Uterus (tissue), 4 donors: ENCODE data around the gene ISYNA1. TPM values are rescaled to one million over a fixed set of nuclear protein-coding genes. Genes with fewer than 3 reads are reported as not detected.
A peak's percentile ranks its signal among the peaks of the same experiment; 100 is the strongest.

Experiments used
- DNase-seq, 2 donors: peaks; one replicate each; pipeline ENCODE4 v3.0.0-alpha.2; 2019 to 2020
- H3K27ac ChIP-seq, 2 donors: fragments of 200-600 bp; sonication (generic); 1 replicate in 1 of 2; 2 replicates in 1 of 2; pipeline ENCODE4 v1.5.1; 2016 to 2018
- H3K27me3 ChIP-seq, 2 donors: fragments of 200-600 bp; sonication (generic); one replicate each; pipeline ENCODE4 v1.5.1; 2018 to 2019; ENCODE audit warnings: control low read depth in 1 of 2
- H3K36me3 ChIP-seq, 2 donors: fragments of 200-600 bp; sonication (generic); one replicate each; pipeline ENCODE4 v1.5.1; 2019; ENCODE audit warnings: control low read depth in 1 of 2
- H3K4me1 ChIP-seq, 2 donors: fragments of 200-600 bp; sonication (generic); one replicate each; pipeline ENCODE4 v1.5.1; 2018 to 2019; ENCODE audit warnings: control low read depth in 1 of 2
- H3K4me3 ChIP-seq, 2 donors: fragments of 200-600 bp; sonication (generic); 1 replicate in 1 of 2; 2 replicates in 1 of 2; pipeline ENCODE4 v1.5.1; 2018 to 2019; ENCODE audit warnings: mild to moderate bottlenecking in 1 of 2
- H3K9me3 ChIP-seq, 2 donors: fragments of 200-600 bp; sonication (generic); one replicate each; pipeline ENCODE4 v1.5.1; 2019; ENCODE audit warnings: control low read depth in 1 of 2
- POLR2A ChIP-seq, 2 donors: fragments of 450-650 bp; IDR thresholded peaks; one replicate each; pipeline ENCODE4 v1.6.1; 2016; ENCODE audit warnings: antibody characterized with exemption in 2 of 2, mild to moderate bottlenecking in 1 of 2, moderate library complexity in 1 of 2
- intact Hi-C: fragments of 100-400 bp; cut with DNase I; formaldehyde crosslinking; loops from one replicate; pipeline ENCODE4 v1.15.1; 2023; ENCODE audit warnings: low total_unique reads
- total RNA-seq, 4 donors: library from RNA; depleted of rRNA in 3 of 4; stranded (reverse); fragments of >200 nt in 3 of 4; gene quantifications; one replicate each; pipeline versions ENCODE4 v1.1.0 to v1.2.4, GENCODE V29; 2014 to 2023
- TF ChIP-seq, protein P1 (sequence below), 4 experiments: fragments of 200-600 bp in 2 of 4; fragments of 450-650 bp in 2 of 4; sonication (generic) in 2 of 4; IDR thresholded peaks; one replicate each; pipeline ENCODE4 v1.5.1; 2016 to 2019; ENCODE audit warnings: antibody characterized with exemption in 4 of 4, mild to moderate bottlenecking in 2 of 4, moderate library complexity in 1 of 4
- donor health status: DM: yes; HTN: yes; CAD: no.

ISYNA1 gene
- total RNA-seq, 4 donors from 2014 or later: 56.8 to 152 (median 106) TPM

DNA sequence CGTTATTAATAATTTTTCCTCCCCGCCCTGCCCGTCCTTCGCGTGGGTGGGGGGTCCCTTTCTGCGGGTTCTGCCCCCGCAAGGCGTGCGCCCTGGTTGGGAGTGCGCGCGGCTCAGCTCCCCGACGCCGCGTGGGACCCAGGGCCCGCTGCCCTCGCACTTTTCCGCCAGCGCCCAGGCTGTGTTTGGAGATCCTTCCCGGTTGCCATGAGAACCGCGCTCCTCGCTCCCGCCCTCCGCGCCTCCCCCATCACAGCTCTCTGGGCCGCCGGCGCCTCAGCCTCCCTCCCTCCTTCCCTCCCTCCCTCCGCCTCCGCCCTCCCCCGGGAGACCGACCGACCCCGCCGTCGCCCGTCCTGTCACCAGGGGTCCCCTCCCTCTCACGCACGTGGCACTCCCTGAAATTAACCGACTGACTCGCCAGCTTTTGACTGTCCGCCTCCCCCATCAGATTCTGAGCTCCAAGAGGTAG lies 21.1 kb downstream of the ISYNA1 start:
- DNase-seq: peak; percentile 93 to 95
- Histone ChIP-seq H3K9me3 (no peaks in the 10 kb centered on the region), H3K4me1 (peaks cover 0 to 34% of the 10 kb centered on the region in 2 donors), H3K4me3 (peak overlapping the region; percentile 36 to 46), H3K27me3 (no peaks in the 10 kb centered on the region), H3K36me3 (no peaks in the 10 kb centered on the region), H3K27ac (peak overlapping the region; percentile 90 to 93)
- intact Hi-C loops: loop anchor here (10.0 kb wide), 1 partner anchor 72 kb away; the partner anchor contains the start of gene PGPEP1
- TF ChIP-seq, protein P1, sequence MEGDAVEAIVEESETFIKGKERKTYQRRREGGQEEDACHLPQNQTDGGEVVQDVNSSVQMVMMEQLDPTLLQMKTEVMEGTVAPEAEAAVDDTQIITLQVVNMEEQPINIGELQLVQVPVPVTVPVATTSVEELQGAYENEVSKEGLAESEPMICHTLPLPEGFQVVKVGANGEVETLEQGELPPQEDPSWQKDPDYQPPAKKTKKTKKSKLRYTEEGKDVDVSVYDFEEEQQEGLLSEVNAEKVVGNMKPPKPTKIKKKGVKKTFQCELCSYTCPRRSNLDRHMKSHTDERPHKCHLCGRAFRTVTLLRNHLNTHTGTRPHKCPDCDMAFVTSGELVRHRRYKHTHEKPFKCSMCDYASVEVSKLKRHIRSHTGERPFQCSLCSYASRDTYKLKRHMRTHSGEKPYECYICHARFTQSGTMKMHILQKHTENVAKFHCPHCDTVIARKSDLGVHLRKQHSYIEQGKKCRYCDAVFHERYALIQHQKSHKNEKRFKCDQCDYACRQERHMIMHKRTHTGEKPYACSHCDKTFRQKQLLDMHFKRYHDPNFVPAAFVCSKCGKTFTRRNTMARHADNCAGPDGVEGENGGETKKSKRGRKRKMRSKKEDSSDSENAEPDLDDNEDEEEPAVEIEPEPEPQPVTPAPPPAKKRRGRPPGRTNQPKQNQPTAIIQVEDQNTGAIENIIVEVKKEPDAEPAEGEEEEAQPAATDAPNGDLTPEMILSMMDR (IDR thresholded peaks at IDR 0.05): no peak
- peak in 1 of 2 donors; percentile 71 for TF ChIP-seq POLR2A (IDR thresholded peaks at IDR 0.05)

- H3K36me3 ChIP-seq: no peaks in the 10 kb centered on the region
- peak; percentile 91 to 96 for DNase-seq
- intact Hi-C loops: loop anchor here (10.0 kb wide), 1 partner anchor 71 kb away; the partner anchor contains the start of gene PGPEP1
- no peaks in the 10 kb centered on the region for H3K9me3 ChIP-seq
- H3K4me1 ChIP-seq: peaks cover 0 to 21% of the 10 kb centered on the region in 2 donors
- no peaks in the 10 kb centered on the region for H3K27me3 ChIP-seq
- H3K4me3 ChIP-seq: peak overlapping the region; percentile 21 to 46
- peak; percentile 64 to 72 for TF ChIP-seq POLR2A (IDR thresholded peaks at IDR 0.05)
- TF ChIP-seq, protein P1 (IDR thresholded peaks at IDR 0.05): peak in 1 of 4 experiments; percentile 7
- peak overlapping the region; percentile 90 to 93 for H3K27ac ChIP-seq
These were observed 22.6 kb downstream of the ISYNA1 start for GRCh38 chr19:18415178-18415867.

- peaks cover 0 to 20% of the 10 kb centered on the region in 2 donors for H3K4me1 ChIP-seq
- peak overlapping the region; percentile 21 to 46 for H3K4me3 ChIP-seq
- H3K27ac ChIP-seq: peak overlapping the region; percentile 90 to 93
- intact Hi-C loops: loop anchor here (10.0 kb wide), 1 partner anchor 70 kb away; the partner anchor contains the start of gene PGPEP1
- no peaks in the 10 kb centered on the region for H3K27me3 ChIP-seq
- no peaks in the 10 kb centered on the region for H3K9me3 ChIP-seq
- TF ChIP-seq, protein P1 (IDR thresholded peaks at IDR 0.05): no peak
- TF ChIP-seq POLR2A (IDR thresholded peaks at IDR 0.05): no peak
- H3K36me3 ChIP-seq: no peaks in the 10 kb centered on the region
- peak; percentile 55 to 60 for DNase-seq
These were observed 23.3 kb downstream of the ISYNA1 start for GRCh38 chr19:18414504-18415177.

DNA sequence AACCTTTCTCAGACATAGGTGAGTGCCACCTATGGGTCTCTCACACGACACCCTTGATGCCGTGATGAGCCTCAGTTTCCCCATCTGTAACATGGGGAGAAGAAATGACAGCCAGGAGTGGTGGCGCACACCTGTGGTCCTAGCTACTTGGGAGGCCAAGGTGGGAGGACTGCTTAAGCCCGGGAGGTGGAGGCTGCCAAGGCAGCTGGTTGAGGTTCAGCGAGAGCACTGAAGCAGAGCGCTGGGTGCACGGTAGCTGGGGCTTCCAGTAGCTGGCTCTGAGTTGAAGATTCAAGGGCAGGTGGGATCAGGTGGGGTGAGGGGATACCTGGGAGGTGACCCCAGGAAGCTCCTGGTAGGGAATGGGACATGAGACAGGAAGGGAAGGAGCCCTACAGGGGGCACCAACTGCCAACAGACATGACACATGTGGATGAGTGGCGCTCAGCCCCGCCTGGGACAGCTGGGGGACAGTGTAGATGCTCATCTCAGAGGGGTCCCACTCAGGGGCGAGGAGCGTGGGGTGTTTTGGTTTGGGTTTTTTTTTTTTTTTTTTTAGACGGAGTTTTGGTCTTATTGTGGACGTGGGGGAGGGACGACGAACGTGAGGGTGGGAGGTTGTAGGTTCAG lies 25.2 kb downstream of the ISYNA1 start:
- no peak overlapping the region for H3K4me3 ChIP-seq
- DNase-seq: no peak
- H3K9me3 ChIP-seq: no peaks in the 10 kb centered on the region
- H3K36me3 ChIP-seq: no peaks in the 10 kb centered on the region
- TF ChIP-seq POLR2A (IDR thresholded peaks at IDR 0.05): no peak
- TF ChIP-seq, protein P1 (IDR thresholded peaks at IDR 0.05): no peak
- H3K27me3 ChIP-seq: no peaks in the 10 kb centered on the region
- intact Hi-C loops: loop anchor here (10.0 kb wide), 1 partner anchor 68 kb away; the partner anchor contains the start of gene PGPEP1
- H3K27ac ChIP-seq: no peak overlapping the region
- H3K4me1 ChIP-seq: peaks cover 0 to 14% of the 10 kb centered on the region in 2 donors
